ENCODE data around the gene LRP2.

- no peak for TF ChIP-seq CTCF (IDR thresholded peaks at IDR 0.05)
- TF ChIP-seq POLR2A (IDR thresholded peaks at IDR 0.05) = no peak
Observed at GRCh38 chr2:169397697-169398096, 35.4 kb upstream of the LRP2 start.

Data from uterus (tissue), 2 donors.